HT-29 (cell line): ENCODE measurements around the gene CDK17. TPM values are rescaled to one million over a fixed set of nuclear protein-coding genes. Genes with fewer than 3 reads are reported as not detected.

Source experiments
- DNase-seq: peaks from one replicate; pipeline ENCODE4 v3.0.0-alpha.2; 2015; ENCODE audit warnings: low spot score
- small RNA-seq: library from RNA; depleted of rRNA; stranded (forward); fragments of <200 nt; gene quantifications from one replicate; pipeline ENCODE3, GENCODE V24; 2014
- total RNA-seq: library from RNA; depleted of rRNA; stranded (reverse); fragments of >200 nt; shearing (Covaris generic); gene quantifications from 2 replicates; pipeline ENCODE4 v1.2.3, GENCODE V29; 2014; rRNA removed

Gene CDK17
- total RNA-seq, 1 experiment from 2014 or later: 9.2 TPM

DNA sequence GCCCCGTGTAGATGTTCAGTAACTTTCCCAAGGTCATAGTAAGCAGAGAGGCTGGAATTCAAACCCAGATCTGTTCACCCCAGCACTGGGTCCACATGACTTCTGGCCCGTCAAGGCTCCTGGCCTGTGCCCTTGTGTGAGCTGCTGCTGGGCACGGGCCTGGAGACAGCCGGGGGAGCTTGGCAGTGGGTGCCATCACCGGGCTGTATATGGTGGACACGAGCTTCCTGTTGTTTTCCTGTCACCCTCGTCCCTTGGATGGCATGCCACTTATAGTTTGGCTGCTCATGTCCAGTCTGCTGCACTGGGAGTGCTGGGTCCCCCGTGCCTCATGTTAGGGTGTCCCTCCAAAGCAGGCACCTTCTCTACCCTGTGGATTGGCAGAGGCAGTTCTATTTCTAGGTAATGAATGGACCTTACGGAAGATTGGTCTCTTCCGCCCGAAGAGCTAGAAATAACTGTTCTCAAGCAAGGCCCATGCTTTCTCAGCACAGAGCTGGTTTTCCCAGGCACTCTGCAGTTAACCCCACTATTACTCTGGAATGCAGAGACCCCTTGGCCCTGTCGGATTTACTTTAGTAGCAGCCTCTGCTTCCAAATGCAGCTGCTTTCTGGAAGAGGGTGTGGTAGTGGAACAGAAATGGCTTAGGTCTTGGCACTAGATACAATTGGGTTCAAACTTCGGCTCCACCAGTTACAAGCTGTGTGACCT is 161.7 kb downstream of the CDK17 start:
- no peak for DNase-seq

DNA sequence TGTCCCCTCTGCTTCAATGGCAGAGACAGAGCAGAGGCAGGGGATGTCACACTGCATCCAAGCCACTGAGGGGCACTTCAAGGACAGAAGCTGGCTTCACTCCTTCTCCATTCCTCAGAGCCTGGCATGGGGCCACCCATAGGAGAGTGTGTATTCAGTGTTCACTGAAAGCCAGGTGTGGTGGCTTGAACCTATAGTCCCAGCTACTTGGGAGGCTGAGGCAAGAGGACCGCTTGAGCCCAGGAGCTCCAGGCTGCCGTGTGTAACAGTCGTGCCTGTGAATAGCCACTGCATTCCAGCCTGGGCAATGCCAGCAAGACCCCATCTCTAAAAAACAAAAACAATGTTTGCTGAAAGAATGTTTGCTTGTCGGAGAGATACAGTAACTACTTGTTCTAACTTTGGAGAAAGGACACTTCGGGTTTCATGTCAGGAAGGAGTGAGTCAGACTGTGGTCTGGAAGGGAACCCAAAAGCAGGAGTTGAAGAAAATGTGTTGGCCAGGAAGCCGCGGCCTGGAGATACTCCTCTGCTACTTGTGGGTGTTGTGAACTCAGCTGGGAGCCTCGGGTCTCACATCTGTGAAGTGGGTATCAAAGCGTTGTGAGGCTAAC is 162.7 kb downstream of the CDK17 start:
- no peak for DNase-seq

DNA sequence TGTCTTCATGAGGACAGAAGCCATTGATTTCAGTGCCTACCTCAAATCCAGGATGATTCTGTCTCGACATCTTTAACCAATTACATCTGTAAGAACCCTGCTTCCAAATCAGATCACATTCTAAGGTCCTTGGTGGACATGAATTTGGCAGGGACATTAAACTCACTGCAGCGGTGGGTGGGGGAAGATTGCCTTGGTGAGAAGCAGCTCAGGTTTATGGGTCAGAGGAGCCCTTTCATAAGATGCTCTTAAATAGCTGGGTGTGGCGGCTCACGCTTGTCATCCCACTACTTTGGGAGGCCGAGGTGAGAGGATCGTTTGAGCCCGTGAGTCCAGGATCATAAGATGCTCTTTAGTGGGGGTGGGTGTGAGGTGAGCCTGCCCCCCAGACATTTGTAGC is 163.2 kb downstream of the CDK17 start:
- DNase-seq: no peak

DNA sequence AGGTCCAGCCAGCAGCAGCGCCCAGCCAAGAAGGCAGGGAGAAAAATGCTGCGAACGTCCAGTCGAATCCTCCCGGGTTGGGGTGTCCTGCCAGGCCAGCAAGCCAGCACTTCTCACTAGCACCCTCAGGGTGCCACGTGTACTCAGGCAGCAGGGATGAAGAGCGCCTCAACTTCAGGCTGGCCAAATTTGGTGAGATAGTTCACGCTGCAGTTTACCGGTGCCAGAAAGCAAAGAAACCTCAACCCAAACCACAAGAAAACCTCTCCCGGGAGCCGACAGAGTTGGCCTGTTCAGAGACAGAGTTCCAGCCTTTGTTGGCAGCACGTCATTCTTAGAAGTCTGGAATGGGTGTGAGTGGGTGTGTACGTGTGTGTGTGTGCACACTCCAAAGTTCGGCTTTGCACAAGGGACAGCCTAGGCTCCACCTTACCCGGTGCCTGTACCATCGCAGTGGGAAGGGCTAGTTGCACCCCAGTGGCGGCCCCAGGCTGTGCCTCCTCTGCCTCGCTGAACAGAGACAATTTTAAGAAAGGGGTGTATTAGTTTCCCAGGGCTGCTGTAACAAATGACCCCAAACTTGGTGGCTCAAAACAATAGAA is 163.9 kb downstream of the CDK17 start:
- DNase-seq: no peak

DNA sequence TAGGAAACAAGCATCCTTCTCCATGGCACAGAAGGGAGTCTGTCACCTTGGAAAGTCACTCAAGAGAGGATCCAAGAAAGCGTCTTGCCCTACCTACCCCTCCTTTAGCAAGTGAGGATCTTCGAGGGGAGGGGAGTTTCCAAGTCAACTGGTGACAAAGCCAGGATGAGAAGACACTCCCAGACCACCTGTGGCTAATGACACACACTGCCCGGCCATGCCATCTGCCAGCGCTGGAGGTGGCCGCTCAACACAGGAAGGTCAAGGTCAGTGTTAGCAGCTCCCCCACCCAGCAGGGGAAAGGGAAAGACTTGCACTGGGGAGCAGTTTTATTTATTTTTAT is 164.8 kb downstream of the CDK17 start:
- no peak for DNase-seq

DNA sequence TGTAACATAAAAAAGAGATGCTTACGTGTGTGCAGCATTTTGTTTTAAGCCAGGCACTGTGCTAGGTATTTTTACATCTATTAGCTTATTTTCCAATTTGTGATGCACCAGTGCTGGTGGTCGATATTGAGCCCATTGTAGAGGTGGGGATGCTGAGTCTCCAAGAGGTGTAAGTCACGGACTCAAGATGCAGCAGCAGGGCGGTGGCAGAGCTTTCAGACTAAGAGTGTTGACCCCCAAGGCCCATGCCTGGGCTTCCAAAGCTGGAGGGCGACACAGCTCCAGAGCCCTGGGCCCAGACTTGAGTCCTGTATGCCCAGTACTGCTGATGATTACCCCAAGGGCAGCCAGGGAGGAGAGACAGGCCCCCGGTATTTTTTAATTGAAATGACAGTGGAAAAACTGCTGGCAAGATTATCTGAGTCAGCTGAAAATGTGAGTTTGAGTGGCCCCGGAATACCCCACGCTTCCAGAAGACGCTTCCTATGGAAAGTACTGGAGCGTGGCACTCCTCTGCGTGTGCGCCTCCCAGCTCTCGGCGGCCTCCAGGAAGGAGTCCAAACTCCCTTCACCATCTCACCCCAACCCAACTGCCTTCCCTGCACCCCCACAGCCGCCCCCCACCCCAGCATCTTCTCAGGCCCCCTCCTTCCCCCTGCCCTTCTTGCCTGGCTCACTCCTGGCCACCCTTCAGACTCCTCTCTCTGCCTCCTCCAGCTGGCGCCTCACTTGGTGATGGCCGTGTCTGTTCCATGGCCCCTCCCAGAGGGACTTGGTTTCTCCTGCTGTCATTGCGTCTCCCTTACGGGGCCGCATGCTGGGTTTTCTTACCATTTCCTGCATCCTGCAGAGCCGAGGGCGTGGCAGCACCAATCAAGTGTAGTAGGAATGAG is 165.4 kb downstream of the CDK17 start:
- DNase-seq: no peak

DNA sequence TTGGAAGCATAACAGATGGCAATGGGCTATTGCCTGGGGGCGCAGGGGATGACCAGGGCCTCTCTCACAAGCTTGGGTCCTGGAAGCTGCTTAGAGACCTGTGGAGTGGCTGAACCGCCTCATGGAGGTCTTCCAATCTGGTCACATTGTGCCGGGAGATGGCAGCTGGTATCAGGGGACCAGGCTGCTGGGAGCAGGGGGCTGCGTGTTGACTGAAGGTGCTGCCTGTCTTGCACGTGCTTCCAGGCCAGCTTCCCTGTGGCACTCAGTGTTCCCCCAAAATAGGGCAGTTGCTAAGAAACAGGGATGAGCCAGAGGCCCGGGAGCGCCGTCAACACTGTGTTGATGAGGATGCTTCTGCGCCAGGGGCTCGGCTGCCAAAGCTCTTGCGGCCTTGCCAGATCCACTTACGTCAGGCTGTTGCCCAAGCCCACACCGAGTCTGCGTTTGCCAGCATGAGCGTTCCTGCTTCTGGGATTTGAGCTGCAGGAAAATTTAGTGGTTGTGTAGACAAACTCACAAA is 166.2 kb downstream of the CDK17 start:
- DNase-seq: no peak

DNA sequence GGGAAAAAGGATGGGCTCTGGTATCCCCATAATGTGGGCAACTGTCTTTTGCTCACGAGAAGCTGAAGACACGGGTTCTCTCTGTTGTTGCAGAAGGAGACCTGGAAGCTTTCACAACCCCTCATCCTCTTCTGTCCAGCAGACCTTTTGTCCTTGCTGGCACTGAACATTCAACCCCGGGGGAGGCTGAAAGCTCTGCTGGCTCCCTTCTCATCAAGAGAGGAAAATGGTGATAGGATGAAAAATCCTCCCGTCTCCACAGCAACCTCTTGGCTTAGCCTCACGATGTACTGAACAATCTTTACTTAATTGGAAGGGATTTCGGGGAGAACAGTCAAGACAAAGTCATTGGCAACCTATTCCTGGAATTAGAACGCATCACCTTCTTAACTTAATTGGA is 167.1 kb downstream of the CDK17 start:
- DNase-seq: no peak

DNA sequence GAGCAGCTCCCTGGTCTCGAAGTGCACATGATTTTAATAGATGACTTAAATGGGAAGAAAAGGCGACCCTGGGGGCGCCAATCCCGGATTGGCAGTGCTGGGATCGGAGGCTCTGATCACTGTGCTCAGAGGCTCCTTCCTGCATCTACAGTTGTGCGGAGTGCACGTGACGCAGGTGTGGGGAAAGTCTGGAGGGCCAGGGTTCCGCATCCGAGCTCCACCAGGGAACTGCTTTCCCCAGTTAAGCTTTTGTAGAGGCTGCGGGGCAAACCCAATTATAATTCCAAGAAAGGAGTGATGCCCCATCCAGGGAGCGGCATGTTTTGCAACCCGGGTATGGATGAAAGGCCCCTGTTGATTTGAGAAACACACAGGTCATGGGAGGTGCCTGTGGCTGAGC is 169.6 kb downstream of the CDK17 start:
- no peak for DNase-seq

DNA sequence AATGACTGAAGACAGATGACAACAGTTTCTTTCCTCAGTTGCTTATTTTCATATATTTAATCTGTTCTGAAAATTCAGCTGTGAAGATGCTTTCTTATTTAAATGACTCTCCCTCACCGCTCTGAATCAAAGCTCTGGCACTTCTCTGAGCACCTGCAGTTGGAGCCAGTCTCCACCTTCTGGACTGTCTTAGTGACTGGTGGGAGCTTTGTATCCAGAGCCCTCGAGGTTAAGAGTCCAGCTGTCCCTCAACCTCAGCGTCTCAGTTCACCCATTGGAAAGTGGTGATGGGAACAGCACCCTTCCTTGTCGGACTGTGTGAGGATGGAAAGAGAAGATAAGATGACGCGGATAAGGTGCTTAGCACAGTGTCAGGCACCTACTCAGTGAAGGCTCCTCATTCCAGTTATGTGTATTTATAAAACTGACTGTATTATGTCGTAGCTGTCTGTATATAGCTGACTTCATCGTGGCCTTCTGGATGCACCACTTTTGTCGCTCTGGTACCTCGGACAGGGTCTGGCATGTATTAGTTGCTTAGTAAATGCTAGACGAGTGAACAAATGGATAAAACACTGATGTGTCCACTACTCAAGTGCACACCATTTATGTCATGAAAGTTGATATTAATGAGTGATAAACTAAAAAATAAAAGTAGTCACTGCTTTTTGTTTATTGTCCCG is 171.5 kb downstream of the CDK17 start:
- no peak for DNase-seq

Small RNA genes within 50 kb of the gene (small RNA-seq; reads per million reads assigned to genes)
- gene RN7SKP11 (not detected), gene RNU4-24P (not detected)

Other genes with a start within 250 kb of the CDK17 start
- 1.3 and 8.9 TPM in 2 replicates for gene ELK3, start 206.1 kb downstream of the CDK17 start, total RNA-seq
- gene CFAP54, start 89.1 kb upstream of the CDK17 start, total RNA-seq: not detected in 2 replicates